ENCODE measurements around the gene MAP3K7. TPM values are rescaled to one million over a fixed set of nuclear protein-coding genes. Genes with fewer than 3 reads are reported as not detected.

MAP3K7 gene
- total RNA-seq, 4 donors from 2014 or later = 22.2 to 41.4 (median 28.1) TPM

DNA sequence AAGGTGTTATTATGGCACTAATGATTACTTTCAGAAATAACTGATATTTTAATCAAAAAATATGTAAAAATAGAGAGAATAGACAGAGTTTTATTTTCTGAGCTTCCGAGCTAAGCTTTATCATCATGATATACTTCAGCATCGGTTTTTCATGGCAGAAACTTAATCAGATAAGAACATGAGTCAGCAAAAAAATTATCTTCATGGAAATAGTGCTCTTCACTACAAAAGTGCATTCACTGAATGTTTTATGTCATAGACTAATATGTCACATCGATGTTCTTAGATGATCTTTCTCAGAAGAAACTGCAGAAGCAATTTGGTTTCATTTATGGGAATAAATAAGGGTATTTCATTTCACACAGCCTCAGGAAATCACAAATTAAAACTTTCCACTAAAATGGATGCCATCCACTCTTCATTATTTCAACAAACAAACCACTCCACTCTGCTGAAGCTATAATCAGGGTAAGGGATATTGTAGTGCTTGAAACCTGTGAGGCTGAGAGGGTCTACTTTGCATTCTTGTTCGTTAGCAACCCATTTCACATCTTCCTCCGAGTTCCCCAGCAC, 10.2 kb upstream of the MAP3K7 start:
- no peak for TF ChIP-seq CTCF (IDR thresholded peaks at IDR 0.05; ENCODE audit: low read depth)

DNA sequence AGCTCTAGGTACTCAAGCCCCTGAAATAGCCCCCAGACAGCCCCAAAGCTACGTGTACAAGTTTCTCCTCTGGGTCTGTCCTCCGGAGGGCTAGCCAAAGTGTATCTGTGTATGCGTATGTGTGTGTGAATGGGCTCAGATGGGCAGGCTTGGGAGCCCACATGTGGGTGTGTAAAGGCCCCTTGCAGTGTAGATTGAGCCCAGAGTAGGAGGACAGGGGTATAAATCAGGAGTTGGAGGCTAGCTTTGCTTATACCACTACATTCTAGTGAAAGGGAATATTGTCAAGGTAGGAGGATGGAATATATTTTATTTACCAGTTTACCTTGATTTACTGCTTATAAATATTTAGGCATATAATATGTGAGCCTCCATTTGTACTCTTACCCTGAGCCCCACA, 9.0 kb upstream of the MAP3K7 start:
- TF ChIP-seq CTCF (IDR thresholded peaks at IDR 0.05; ENCODE audit: low read depth) = no peak

- no peak for TF ChIP-seq CTCF (IDR thresholded peaks at IDR 0.05; ENCODE audit: low read depth)
Measured at GRCh38 chr6:90586546-90586835, 381 bp downstream of the MAP3K7 start.

DNA sequence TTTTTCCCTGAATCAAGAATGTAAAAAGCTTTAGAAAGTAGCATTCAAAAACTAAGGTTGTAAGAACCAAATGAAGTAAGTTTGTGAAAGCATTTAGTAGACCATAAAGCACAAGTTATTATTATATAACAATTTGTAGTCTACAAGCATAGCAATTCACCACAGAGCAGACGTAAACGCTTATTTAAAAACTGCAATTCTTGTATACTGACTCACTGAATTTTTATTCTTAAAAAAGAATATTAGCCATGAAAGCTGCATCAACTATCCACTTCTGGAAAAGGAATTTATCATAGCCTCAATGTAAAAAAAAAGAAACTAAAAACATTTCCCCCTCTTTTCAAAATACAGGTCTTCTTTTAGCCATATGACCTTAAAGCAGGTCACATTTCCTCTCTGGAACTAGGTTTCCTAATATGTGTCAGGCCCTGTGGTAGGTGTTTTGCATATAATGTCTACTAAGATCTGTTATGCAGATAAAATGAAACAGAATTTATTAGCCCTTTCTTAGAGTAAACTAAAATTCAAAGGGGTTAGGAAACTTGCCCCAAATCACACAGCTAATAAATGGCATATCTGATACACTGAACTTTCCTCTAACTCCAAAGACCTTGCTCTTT, 2.1 kb downstream of the MAP3K7 start:
- no peak for TF ChIP-seq CTCF (IDR thresholded peaks at IDR 0.05; ENCODE audit: low read depth)

DNA sequence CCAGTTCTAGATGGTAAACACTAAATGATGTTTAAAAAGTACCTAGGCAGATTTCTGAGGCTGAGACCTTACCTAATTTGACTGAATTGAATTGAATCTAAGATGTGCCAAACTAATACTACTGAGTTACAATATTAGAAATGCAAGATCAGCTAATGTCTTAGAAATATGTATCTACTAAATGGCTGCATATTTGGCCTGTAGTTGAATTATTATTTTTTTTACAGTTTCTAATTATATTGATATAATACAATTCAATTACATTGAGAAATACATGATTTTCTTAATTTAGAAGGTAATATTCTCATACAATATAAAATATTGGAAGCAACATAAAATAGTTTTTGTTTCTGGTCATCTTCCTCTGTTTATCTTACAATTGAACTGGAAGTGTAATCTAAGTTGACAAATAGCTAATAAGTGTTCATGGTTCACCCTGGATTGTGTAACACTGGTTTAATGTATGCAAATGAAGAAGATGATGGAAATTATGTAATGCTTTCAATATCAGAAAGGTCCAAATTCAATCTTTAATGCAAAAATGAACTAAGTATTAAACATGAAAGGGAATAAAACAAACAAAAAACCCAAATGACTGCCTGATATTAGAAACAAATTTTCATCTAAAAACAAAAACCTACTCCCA, 2.9 kb downstream of the MAP3K7 start:
- TF ChIP-seq CTCF (IDR thresholded peaks at IDR 0.05; ENCODE audit: low read depth) = no peak

- TF ChIP-seq CTCF (IDR thresholded peaks at IDR 0.05; ENCODE audit: low read depth) = no peak
Measured at GRCh38 chr6:90583179-90583835, 3.6 kb downstream of the MAP3K7 start.

GRCh38 chr6:90581146-90581545, 5.7 kb downstream of the MAP3K7 start:
- TF ChIP-seq CTCF (IDR thresholded peaks at IDR 0.05; ENCODE audit: low read depth) = no peak

All from subcutaneous adipose tissue (tissue), 4 donors.